ENCODE measurements around the gene DLX4. TPM values are rescaled to one million over a fixed set of nuclear protein-coding genes. Genes with fewer than 3 reads are reported as not detected.

The DLX4 gene
- total and polyA plus RNA-seq, 10 of the 15 experiments (the other 5 are each of a cell fraction or from before 2014, with no cell fraction given) = 0.05 to 0.29 (median 0.15) TPM

DNA sequence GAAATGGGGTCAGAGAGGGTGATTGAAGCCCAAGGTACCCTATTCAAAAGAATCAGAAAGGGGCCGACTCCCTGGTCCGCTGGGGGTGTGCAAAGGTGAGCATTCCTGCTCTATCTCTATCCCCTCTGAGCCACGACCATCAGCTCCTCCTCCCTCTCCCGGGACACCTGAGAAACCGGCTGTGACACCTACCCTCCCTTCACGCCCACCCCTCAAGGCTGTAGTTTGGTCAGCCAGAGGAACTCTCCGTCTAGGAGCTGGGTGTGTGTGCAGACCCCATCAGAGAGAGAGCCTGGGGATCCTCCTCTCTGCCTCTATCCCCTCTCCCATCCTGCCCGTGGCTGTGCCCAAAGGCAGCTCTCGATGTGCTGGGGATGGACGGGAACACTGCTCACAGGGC, 27.6 kb upstream of the DLX4 start:
- in situ Hi-C loops (cut with MboI) = no loop called here
- 2% methylated on average over 10 of the region's 10 CpGs for WGBS (ENCODE audit: insufficient coverage, insufficient replicate concordance, low lambda C conversion rate, missing lambda C conversion rate)
- Histone ChIP-seq H3K36me3 (ENCODE audit: control insufficient read depth in 2 of 2, insufficient read depth in 2 of 2, low read length in 1 of 2) (no peaks in the 10 kb centered on the region), H2AFZ (ENCODE audit: control insufficient read depth, low read depth, low read length) (no peak overlapping the region), H3K9me3 (replicated peaks; ENCODE audit: control insufficient read depth, insufficient read depth, low read length) (no peaks in the 10 kb centered on the region), H3K27me3 (replicated peaks in 1 of 2; ENCODE audit: control insufficient read depth in 2 of 2, insufficient read depth in 2 of 2, low read length in 1 of 2) (peaks cover 2 to 8% of the 10 kb centered on the region in 2 experiments; a peak in 3 of 4 replicates), H3K9ac (ENCODE audit: control insufficient read depth, insufficient read depth, low read length) (no peak overlapping the region), H3K4me3 (no peak overlapping the region), H3K4me1 (ENCODE audit: control insufficient read depth, insufficient read depth, low read length) (no peaks in the 10 kb centered on the region), H4K20me1 (ENCODE audit: control insufficient read depth, insufficient read depth) (no peaks in the 10 kb centered on the region), H3K27ac (ENCODE audit: control insufficient read depth, insufficient read depth) (no peak overlapping the region), H3K4me2 (ENCODE audit: control insufficient read depth, insufficient read depth) (no peak overlapping the region), H3K79me2 (ENCODE audit: control insufficient read depth, insufficient read depth, low read length) (no peaks in the 10 kb centered on the region)
- ChIA-PET SMC1A (ENCODE audit: uncharacterized antibody, unreplicated experiment) (no interaction called here), RAD21 (ENCODE audit: unreplicated experiment) (interaction anchor here (1.6 kb wide), 1 partner anchor 55 kb away, joined by 3 read pairs; no protein-coding TSS in a partner anchor), POLR2A (no interaction called here), CTCF (interaction anchor here (0.6 to 3.1 kb wide), 4 partner anchors 11 to 1241 kb away, joined by 3 to 14 read pairs (median 4); no protein-coding TSS in a partner anchor)
- BruUV-seq (replicated peaks) = no TSS peak
- ATAC-seq (no peak), DNase-seq (ENCODE audit: low read depth, low spot score) (no peak), FAIRE-seq (no peak)
- TF ChIP-seq ZNF622 (IDR thresholded peaks at IDR 0.05) (no peak), RFX5 (IDR thresholded peaks at IDR 0.05; ENCODE audit: low read depth, low read length) (no peak), NR2F1 (conservative IDR thresholded peaks at IDR 0.05) (no peak), SRF (IDR thresholded peaks at IDR 0.05; ENCODE audit: low read depth in 2 of 2, low read length in 2 of 2) (no peak), ZNF384 (IDR thresholded peaks at IDR 0.05; ENCODE audit: borderline replicate concordance, low read depth, low read length) (no peak), POLR2A (IDR thresholded peaks at IDR 0.05; ENCODE audit: low read depth, low read length) (no peak), MEF2A (IDR thresholded peaks at IDR 0.05; ENCODE audit: insufficient read depth, low read depth, low read length) (no peak), ZSCAN29 (IDR thresholded peaks at IDR 0.05) (no peak), SUPT20H (IDR thresholded peaks at IDR 0.05; ENCODE audit: borderline replicate concordance, control insufficient read depth, low read depth, low read length) (no peak), RB1 (IDR thresholded peaks at IDR 0.05; ENCODE audit: borderline replicate concordance) (no peak), CBX3 (IDR thresholded peaks at IDR 0.05; ENCODE audit: borderline replicate concordance, low read depth) (no peak), POU2F2 (IDR thresholded peaks at IDR 0.05; ENCODE audit: borderline replicate concordance, low read depth, low read length) (no peak)
- TF ChIP-seq, protein P1, sequence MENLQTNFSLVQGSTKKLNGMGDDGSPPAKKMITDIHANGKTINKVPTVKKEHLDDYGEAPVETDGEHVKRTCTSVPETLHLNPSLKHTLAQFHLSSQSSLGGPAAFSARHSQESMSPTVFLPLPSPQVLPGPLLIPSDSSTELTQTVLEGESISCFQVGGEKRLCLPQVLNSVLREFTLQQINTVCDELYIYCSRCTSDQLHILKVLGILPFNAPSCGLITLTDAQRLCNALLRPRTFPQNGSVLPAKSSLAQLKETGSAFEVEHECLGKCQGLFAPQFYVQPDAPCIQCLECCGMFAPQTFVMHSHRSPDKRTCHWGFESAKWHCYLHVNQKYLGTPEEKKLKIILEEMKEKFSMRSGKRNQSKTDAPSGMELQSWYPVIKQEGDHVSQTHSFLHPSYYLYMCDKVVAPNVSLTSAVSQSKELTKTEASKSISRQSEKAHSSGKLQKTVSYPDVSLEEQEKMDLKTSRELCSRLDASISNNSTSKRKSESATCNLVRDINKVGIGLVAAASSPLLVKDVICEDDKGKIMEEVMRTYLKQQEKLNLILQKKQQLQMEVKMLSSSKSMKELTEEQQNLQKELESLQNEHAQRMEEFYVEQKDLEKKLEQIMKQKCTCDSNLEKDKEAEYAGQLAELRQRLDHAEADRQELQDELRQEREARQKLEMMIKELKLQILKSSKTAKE (IDR thresholded peaks at IDR 0.05; ENCODE audit: low read depth, poor library complexity, severe bottlenecking) = no peak
- intact Hi-C loops (cut with micrococcal nuclease; ENCODE audit: unreplicated experiment) = no loop called here
